Bronchial epithelial cell (primary cell): ENCODE data around the gene SPATA31E1. TPM values are rescaled to one million over a fixed set of nuclear protein-coding genes. Genes with fewer than 3 reads are reported as not detected.

Experiments
- DNase-seq: peaks from one replicate; pipeline ENCODE4 v3.0.0-alpha.2; 2010; ENCODE audit warnings: low read depth
- FAIRE-seq: peaks from 2 replicates; lab custom pipeline; 2011; peaks lifted over from hg19 to GRCh38; lab: Jason Lieb, UNC
- H3K27me3 ChIP-seq: 2 replicates; pipeline ENCODE4 v1.5.1; 2011; ENCODE audit warnings: low read length; ENCODE audit not compliant: control insufficient read depth, insufficient read depth
- H3K36me3 ChIP-seq: 2 replicates; pipeline ENCODE4 v1.5.1; 2011; ENCODE audit warnings: low read length; ENCODE audit not compliant: control insufficient read depth, insufficient read depth
- H3K4me3 ChIP-seq: 2 replicates; pipeline ENCODE4 v1.5.1; 2011; ENCODE audit warnings: mild to moderate bottlenecking, low read depth, low read length, control low read depth
- total RNA-seq: library from RNA; depleted of rRNA; stranded (reverse); fragments of >200 nt; gene quantifications from 2 replicates; pipeline ENCODE4 v1.2.1, GENCODE V29; 2014
- TF ChIP-seq, protein P1 (sequence below): IDR thresholded peaks from 2 replicates; pipeline ENCODE4 v1.5.1; 2011; ENCODE audit warnings: mild to moderate bottlenecking, moderate library complexity, low read length, control low read depth, inconsistent platforms; ENCODE audit not compliant: insufficient read depth, severe bottlenecking

Gene SPATA31E1
- total RNA-seq, 1 donor from 2014 or later, result not detected

DNA sequence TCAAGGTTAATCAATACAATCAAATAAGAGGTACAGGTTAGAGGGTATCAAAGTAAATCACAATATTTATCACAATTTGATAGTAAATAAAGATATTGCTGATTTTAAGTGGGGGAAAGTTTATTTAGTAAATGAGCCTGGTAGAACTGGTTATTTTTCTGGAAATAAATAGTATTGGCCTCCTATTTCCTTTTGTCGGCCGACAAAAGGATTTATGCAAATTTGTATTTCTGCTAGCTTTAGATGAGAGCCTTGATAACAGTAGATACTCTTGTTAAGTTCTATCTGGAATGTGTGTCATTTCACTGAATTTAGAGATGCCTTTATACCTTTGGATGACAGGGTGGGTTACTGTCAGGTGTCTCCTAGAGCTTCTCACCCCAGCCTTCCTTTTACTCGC is 17.8 kb upstream of the SPATA31E1 start:
- no peaks in the 10 kb centered on the region for H3K27me3 ChIP-seq
- FAIRE-seq (no peak), DNase-seq (no peak)
- TF ChIP-seq, protein P1, sequence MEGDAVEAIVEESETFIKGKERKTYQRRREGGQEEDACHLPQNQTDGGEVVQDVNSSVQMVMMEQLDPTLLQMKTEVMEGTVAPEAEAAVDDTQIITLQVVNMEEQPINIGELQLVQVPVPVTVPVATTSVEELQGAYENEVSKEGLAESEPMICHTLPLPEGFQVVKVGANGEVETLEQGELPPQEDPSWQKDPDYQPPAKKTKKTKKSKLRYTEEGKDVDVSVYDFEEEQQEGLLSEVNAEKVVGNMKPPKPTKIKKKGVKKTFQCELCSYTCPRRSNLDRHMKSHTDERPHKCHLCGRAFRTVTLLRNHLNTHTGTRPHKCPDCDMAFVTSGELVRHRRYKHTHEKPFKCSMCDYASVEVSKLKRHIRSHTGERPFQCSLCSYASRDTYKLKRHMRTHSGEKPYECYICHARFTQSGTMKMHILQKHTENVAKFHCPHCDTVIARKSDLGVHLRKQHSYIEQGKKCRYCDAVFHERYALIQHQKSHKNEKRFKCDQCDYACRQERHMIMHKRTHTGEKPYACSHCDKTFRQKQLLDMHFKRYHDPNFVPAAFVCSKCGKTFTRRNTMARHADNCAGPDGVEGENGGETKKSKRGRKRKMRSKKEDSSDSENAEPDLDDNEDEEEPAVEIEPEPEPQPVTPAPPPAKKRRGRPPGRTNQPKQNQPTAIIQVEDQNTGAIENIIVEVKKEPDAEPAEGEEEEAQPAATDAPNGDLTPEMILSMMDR, result no peak
- no peaks in the 10 kb centered on the region for H3K36me3 ChIP-seq
- H3K4me3 ChIP-seq, result no peak overlapping the region

DNA sequence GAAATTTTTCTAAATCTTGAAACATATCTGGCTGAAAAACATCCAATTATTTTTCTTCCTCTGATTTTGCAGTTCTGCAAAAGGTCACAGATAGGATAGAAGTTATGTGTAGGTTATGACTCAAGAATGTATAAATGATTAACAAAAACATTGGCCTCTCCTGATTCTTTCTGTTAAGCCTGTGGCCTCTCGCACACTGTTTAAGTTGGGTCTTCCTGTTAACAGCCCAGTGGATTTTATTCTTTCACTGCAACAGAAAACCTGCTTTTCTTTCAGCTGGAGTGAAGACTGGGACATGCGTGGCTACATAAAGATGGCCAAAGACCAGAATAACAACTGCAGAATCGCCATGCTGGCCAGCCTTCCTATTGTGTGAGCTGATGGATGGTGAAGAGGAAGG is 17.1 kb upstream of the SPATA31E1 start:
- Histone ChIP-seq H3K4me3 (no peak overlapping the region), H3K36me3 (no peaks in the 10 kb centered on the region), H3K27me3 (no peaks in the 10 kb centered on the region)
- FAIRE-seq, result no peak
- no peak for DNase-seq
- TF ChIP-seq, protein P1, result no peak

GRCh38 chr9:87867391-87867790 is 15.3 kb upstream of the SPATA31E1 start:
- H3K4me3 ChIP-seq, result no peak overlapping the region
- H3K36me3 ChIP-seq, result no peaks in the 10 kb centered on the region
- DNase-seq, result no peak
- no peaks in the 10 kb centered on the region for H3K27me3 ChIP-seq
- FAIRE-seq, result no peak
- TF ChIP-seq, protein P1, result no peak

- DNase-seq (no peak), FAIRE-seq (no peak)
- Histone ChIP-seq H3K27me3 (no peaks in the 10 kb centered on the region), H3K36me3 (no peaks in the 10 kb centered on the region), H3K4me3 (no peak overlapping the region)
- TF ChIP-seq, protein P1, result no peak
Observed at GRCh38 chr9:87868175-87868574, 14.5 kb upstream of the SPATA31E1 start.

- TF ChIP-seq, protein P1, result no peak
Observed at GRCh38 chr9:87868635-87869034, 14.0 kb upstream of the SPATA31E1 start.

GRCh38 chr9:87869082-87869481 is 13.6 kb upstream of the SPATA31E1 start:
- TF ChIP-seq, protein P1, result no peak
- no peaks in the 10 kb centered on the region for H3K27me3 ChIP-seq
- H3K36me3 ChIP-seq, result no peaks in the 10 kb centered on the region
- no peak for DNase-seq
- no peak overlapping the region for H3K4me3 ChIP-seq
- no peak for FAIRE-seq

More at GRCh38 chr9:87868635-87869034, 14.0 kb upstream of the SPATA31E1 start:
- DNase-seq (no peak), FAIRE-seq (no peak)
- Histone ChIP-seq H3K27me3 (no peaks in the 10 kb centered on the region), H3K36me3 (no peaks in the 10 kb centered on the region), H3K4me3 (no peak overlapping the region)
